ENCODE measurements around the gene MAP2K4.

MAP2K4 gene

DNA sequence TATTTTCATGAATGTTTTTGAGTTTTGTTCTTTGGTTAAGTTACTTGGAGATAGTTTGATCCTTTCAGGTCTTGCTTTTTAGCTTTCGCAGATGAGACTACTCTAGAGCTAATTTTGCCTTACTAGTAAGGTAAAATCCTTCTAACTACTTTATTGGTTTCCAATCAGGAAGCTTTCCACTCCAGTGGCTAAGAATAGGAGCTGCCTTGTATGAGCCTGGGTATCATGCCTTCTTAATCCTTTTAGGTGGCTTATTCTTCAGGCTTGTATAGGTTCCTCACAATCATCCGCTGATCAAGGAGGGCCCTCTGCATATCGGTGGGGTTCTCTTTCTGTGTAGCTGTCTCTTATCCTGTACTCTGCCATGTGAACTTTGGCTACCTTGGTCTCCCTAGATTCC lies 53.7 kb downstream of the MAP2K4 start:
- DNase-seq (ENCODE audit: low spot score): no peak
- TF ChIP-seq, protein P1, sequence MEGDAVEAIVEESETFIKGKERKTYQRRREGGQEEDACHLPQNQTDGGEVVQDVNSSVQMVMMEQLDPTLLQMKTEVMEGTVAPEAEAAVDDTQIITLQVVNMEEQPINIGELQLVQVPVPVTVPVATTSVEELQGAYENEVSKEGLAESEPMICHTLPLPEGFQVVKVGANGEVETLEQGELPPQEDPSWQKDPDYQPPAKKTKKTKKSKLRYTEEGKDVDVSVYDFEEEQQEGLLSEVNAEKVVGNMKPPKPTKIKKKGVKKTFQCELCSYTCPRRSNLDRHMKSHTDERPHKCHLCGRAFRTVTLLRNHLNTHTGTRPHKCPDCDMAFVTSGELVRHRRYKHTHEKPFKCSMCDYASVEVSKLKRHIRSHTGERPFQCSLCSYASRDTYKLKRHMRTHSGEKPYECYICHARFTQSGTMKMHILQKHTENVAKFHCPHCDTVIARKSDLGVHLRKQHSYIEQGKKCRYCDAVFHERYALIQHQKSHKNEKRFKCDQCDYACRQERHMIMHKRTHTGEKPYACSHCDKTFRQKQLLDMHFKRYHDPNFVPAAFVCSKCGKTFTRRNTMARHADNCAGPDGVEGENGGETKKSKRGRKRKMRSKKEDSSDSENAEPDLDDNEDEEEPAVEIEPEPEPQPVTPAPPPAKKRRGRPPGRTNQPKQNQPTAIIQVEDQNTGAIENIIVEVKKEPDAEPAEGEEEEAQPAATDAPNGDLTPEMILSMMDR (IDR thresholded peaks at IDR 0.05; ENCODE audit: poor library complexity, severe bottlenecking): no peak
- no peak for ATAC-seq (ENCODE audit: low read depth)
- H3K4me3 ChIP-seq (ENCODE audit: severe bottlenecking): no peak overlapping the region
- H3K36me3 ChIP-seq (ENCODE audit: low read depth): peaks cover 21% of the 10 kb centered on the region
- H3K27me3 ChIP-seq (ENCODE audit: insufficient read depth, poor library complexity, severe bottlenecking): no peaks in the 10 kb centered on the region
- peaks cover 17% of the 10 kb centered on the region for H3K4me1 ChIP-seq (ENCODE audit: insufficient read depth, poor library complexity, severe bottlenecking)
- H3K27ac ChIP-seq (ENCODE audit: poor library complexity, severe bottlenecking): no peak overlapping the region
- H3K9me3 ChIP-seq (ENCODE audit: severe bottlenecking): no peaks in the 10 kb centered on the region

DNA sequence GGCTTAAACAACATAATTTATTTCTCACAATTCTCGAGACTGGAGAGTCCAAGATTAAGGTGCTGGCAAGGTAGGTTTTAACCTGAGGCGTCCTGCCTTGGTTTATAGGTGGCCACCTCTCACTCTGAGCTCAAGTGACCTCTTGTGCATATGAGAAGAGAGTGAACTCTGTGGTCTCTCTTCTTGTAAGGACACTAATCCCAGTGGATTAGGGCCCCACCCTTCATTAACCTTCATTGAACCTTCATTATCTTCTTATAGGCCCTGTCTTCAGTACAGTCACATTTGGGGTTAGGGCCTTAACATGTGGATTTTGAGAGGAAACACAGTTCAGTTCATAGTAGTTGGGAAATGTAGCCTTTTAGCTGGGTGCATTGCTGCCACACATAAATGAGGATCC lies 57.1 kb downstream of the MAP2K4 start:
- Histone ChIP-seq H3K27ac (ENCODE audit: poor library complexity, severe bottlenecking) (no peak overlapping the region), H3K36me3 (ENCODE audit: low read depth) (peaks cover 32% of the 10 kb centered on the region), H3K4me1 (ENCODE audit: insufficient read depth, poor library complexity, severe bottlenecking) (peaks cover 11% of the 10 kb centered on the region), H3K9me3 (ENCODE audit: severe bottlenecking) (no peaks in the 10 kb centered on the region), H3K4me3 (ENCODE audit: severe bottlenecking) (no peak overlapping the region), H3K27me3 (ENCODE audit: insufficient read depth, poor library complexity, severe bottlenecking) (no peaks in the 10 kb centered on the region)
- TF ChIP-seq, protein P1 (IDR thresholded peaks at IDR 0.05; ENCODE audit: poor library complexity, severe bottlenecking): no peak
- DNase-seq (ENCODE audit: low spot score): no peak
- no peak for ATAC-seq (ENCODE audit: low read depth)

DNA sequence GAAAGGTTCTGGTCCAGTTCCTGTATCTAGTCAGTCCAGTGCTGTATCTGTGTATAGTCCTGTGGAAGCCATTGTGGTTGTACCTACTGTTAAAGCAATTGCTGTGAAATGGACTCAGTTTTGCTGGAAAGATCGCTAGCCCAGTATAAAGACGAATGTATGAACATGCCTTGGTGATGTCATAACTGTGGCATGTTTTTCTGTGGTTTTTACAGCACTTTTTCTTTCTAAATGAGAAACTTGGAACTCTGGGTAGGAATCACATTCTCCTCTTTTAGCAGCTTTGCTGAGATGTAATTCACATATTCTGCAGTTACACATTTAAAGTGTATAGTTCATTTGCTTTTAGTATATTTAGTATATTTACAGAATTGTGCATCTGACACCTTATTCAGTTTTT lies 58.1 kb downstream of the MAP2K4 start:
- no peak for DNase-seq (ENCODE audit: low spot score)
- Histone ChIP-seq H3K27ac (ENCODE audit: poor library complexity, severe bottlenecking) (peak overlapping the region; percentile 23), H3K4me3 (ENCODE audit: severe bottlenecking) (no peak overlapping the region), H3K9me3 (ENCODE audit: severe bottlenecking) (no peaks in the 10 kb centered on the region), H3K27me3 (ENCODE audit: insufficient read depth, poor library complexity, severe bottlenecking) (no peaks in the 10 kb centered on the region), H3K4me1 (ENCODE audit: insufficient read depth, poor library complexity, severe bottlenecking) (peaks cover 11% of the 10 kb centered on the region), H3K36me3 (ENCODE audit: low read depth) (peaks cover 32% of the 10 kb centered on the region)
- peak; percentile 60 for ATAC-seq (ENCODE audit: low read depth)
- TF ChIP-seq, protein P1 (IDR thresholded peaks at IDR 0.05; ENCODE audit: poor library complexity, severe bottlenecking): no peak

DNA sequence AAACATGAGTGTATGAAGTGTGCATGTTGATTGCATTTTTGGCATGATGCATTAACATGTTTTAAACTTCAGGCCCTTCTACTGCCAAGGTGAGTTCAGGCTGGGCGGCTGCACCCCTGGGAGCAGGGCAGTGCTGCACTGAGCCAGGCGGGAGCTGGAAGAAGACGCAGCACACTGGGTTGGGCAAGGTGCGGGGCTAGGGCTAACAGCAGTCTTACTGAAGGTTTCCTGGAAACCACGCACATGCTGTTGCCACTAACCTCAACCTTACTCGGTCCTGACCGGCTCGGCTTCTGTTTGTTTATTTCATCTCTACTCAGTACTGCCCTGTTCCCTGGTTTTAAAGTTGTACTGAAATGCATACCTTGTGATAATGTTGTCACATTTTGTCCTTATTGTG lies 61.0 kb downstream of the MAP2K4 start:
- H3K27ac ChIP-seq (ENCODE audit: poor library complexity, severe bottlenecking): no peak overlapping the region
- H3K4me1 ChIP-seq (ENCODE audit: insufficient read depth, poor library complexity, severe bottlenecking): peaks cover 11% of the 10 kb centered on the region
- no peak for ATAC-seq (ENCODE audit: low read depth)
- no peak overlapping the region for H3K4me3 ChIP-seq (ENCODE audit: severe bottlenecking)
- H3K36me3 ChIP-seq (ENCODE audit: low read depth): peaks cover 30% of the 10 kb centered on the region
- H3K27me3 ChIP-seq (ENCODE audit: insufficient read depth, poor library complexity, severe bottlenecking): no peaks in the 10 kb centered on the region
- TF ChIP-seq, protein P1 (IDR thresholded peaks at IDR 0.05; ENCODE audit: poor library complexity, severe bottlenecking): no peak
- DNase-seq (ENCODE audit: low spot score): no peak
- H3K9me3 ChIP-seq (ENCODE audit: severe bottlenecking): no peaks in the 10 kb centered on the region

DNA sequence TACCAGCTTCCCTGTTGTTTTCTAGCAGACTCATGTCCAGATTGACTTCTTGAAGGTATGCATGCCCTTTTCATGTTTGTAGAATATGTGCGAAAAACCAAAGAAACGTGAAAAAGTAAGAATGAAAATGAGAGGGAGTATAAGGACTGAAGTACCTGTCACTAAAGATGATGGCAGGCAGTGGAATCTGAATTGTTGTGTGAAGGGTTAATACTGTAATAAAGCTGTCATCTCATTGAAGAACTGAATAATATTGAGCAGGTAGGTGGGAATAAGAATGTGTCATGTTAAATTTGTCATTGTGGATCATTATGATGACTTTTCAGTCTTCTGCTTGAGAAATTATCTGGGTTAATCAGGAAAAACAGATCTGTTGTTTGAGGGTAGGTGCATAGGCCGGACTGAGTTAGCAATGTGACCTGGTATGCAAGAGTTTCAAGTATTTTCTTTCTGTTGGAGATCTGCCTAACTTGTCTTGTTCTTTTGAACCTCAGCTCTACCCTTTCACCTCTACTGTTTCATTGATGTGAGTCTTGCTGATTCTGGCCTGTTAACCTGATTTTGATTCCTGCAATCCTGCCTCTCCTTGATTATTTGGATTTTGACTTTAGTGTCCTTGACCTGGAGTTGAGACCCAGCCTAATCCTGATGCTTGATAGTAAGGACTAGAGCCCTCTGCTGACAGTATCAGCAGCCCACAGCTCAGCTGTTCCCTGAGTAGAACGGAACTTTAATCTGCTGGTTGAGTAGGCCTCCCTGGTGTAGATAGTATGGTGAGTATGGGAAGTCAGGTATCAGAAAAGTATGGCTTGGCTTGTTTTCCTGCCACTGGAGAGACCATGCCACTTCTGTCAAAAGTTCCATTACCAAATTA lies 64.6 kb downstream of the MAP2K4 start:
- H3K27ac ChIP-seq (ENCODE audit: poor library complexity, severe bottlenecking): no peak overlapping the region
- peaks cover 7% of the 10 kb centered on the region; the same call in 1 of the 2 replicates for H3K36me3 ChIP-seq (ENCODE audit: low read depth)
- TF ChIP-seq, protein P1 (IDR thresholded peaks at IDR 0.05; ENCODE audit: poor library complexity, severe bottlenecking): no peak
- DNase-seq (ENCODE audit: low spot score) (no peak), ATAC-seq (ENCODE audit: low read depth) (no peak)
- no peaks in the 10 kb centered on the region for H3K9me3 ChIP-seq (ENCODE audit: severe bottlenecking)
- peaks cover 14% of the 10 kb centered on the region for H3K4me1 ChIP-seq (ENCODE audit: insufficient read depth, poor library complexity, severe bottlenecking)
- H3K27me3 ChIP-seq (ENCODE audit: insufficient read depth, poor library complexity, severe bottlenecking): no peaks in the 10 kb centered on the region
- no peak overlapping the region for H3K4me3 ChIP-seq (ENCODE audit: severe bottlenecking)

All from RWPE2 (cell line).